Measurements from ENCODE around the gene TENM3. TPM values are rescaled to one million over a fixed set of nuclear protein-coding genes. Genes with fewer than 3 reads are reported as not detected.
"Not testable (repeated sequence)": the region's sequence is repeated elsewhere in the genome, so short reads cannot be mapped to it uniquely, and the experiment has no call there.

The TENM3 gene
- total RNA-seq, result 1 to 10 TPM; 1.5 to 6.6 (median 4.0) TPM
- polyA plus RNA-seq, result under 1 TPM; 0.20 to 0.73 TPM
- long read RNA-seq, donor 1, partial matches to known transcripts, result 4 of 4 reads
- long read RNA-seq, donor 1, other reads (novel, unspliced or antisense), result 0 of 4 reads
- long read RNA-seq, donor 2, partial matches to known transcripts, result 2 of 4 reads
- long read RNA-seq, donor 2, other reads (novel, unspliced or antisense), result 2 of 4 reads
- long read RNA-seq, donor 3, result 0 reads

GRCh38 chr4:182243204-182243603 is at the start of gene TENM3:
Gene TENM3 (plus strand): TSS chr4:182243402. CDS start chr4:182324021, 80,619 bp downstream.
- H3K27me3 ChIP-seq; H3K27ac ChIP-seq; ATAC-seq; H3K9me3 ChIP-seq; DNase-seq; intact Hi-C loops (cut with DNase I); H3K4me3 ChIP-seq; H3K36me3 ChIP-seq: not testable (repeated sequence)
- WGBS, 2 donors, result 91 to 95% methylated on average over 8 of the region's 8 CpGs
- H3K4me1 ChIP-seq, result peaks cover 0 to 16% (median 0%) of the 10 kb centered on the region in 9 donors

DNA sequence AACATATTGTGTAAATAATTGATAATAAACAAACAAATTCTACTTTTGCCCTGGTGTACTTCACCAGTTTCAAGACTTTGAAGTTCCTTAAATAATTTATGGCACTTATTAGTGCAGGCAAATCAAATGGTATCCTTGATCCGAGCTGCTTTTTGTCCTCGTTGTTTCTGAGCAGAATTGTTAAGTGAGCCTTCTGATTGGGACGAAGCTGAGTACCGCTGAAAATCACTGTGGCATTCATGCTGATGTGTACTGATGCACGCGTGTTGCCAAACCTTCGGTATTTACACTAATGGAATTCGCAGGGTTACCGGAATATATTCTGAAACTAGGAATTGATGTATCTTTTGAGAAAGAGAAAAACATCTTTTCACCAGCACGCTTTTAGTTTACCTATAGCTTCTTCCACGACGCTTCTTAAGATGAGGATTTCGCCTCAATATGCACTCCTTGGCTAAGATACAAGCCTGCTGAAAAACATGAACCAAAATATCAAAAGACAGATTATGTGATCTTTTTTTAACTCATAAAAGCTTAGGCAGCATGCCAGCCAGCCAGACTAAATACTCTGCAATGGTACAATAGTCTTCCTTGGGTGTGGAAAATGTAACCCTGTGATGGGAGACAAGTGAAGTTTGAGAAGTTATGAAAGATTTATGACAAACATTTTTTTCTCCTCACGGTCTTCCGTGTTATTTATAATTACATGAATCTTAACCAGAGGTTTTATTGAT is 48.9 kb upstream of the TENM3 start:
- TF ChIP-seq CTCF (IDR thresholded peaks at IDR 0.05), result no peak
- Histone ChIP-seq H3K27ac (no peak overlapping the region), H3K36me3 (no peaks in the 10 kb centered on the region), H3K9me3 (no peaks in the 10 kb centered on the region), H3K4me1 (no peaks in the 10 kb centered on the region), H3K4me3 (no peak overlapping the region), H3K27me3 (peaks cover 0 to 14% (median 0%) of the 10 kb centered on the region in 7 donors)
- ATAC-seq (no peak), DNase-seq (no peak)
- WGBS, 2 donors, result 84 to 85% methylated on average over 15 of the region's 15 CpGs
- intact Hi-C loops (cut with DNase I), result no loop called here

DNA sequence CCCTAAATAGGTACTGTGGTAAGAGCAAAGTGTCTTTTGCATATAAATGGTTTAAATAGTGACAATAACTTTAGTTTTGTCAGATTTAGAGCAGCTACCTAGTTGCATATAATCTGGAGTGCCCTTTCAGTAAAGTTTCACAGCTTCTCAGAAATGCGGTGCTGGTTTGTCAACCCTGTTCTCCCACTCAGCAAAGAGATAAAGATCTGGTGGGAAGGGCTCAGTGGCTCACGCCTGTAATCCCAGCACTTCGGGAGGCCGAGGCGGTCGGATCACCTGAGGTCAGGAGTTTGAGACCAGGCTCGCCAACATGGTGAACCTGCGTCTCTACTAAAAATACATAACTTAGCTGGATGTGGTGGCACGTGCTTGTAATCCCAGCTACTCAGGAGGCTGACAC is 45.6 kb upstream of the TENM3 start:
- no peaks in the 10 kb centered on the region for H3K9me3 ChIP-seq
- H3K27me3 ChIP-seq, result peaks cover 0 to 14% (median 0%) of the 10 kb centered on the region in 7 donors
- no peak for TF ChIP-seq CTCF (IDR thresholded peaks at IDR 0.05)
- no peaks in the 10 kb centered on the region for H3K4me1 ChIP-seq
- 92 to 94% methylated on average over 9 of the region's 9 CpGs for WGBS, 2 donors
- H3K27ac ChIP-seq, result no peak overlapping the region
- ATAC-seq (no peak), DNase-seq (no peak)
- intact Hi-C loops (cut with DNase I), result no loop called here
- no peaks in the 10 kb centered on the region for H3K36me3 ChIP-seq
- H3K4me3 ChIP-seq, result no peak overlapping the region

DNA sequence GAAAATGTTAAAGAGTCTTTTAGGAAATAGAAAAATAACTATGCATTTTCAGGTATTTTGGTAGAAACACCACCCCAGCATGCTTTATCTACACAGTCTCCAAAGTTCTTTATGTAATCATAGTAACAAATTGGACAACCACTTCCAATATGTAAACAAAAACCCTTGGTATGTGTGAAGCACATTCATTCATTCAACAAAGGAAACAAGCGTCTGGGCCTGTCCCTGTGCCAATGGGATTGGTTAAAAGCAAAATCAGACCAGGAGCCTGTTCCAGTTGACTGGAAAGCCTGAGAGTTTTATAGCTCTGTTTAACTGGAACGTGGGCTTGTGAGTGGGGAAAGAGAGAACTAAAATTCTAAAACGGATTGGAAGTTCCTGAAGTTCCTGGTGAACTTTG is 41.3 kb upstream of the TENM3 start:
- Histone ChIP-seq H3K4me1 (peaks cover 0 to 2% (median 0%) of the 10 kb centered on the region in 9 donors), H3K27me3 (peaks cover 0 to 17% (median 0%) of the 10 kb centered on the region in 7 donors), H3K4me3 (no peak overlapping the region), H3K9me3 (no peaks in the 10 kb centered on the region), H3K36me3 (no peaks in the 10 kb centered on the region), H3K27ac (no peak overlapping the region)
- 70 to 80% methylated on average over 3 of the region's 3 CpGs for WGBS, 2 donors
- TF ChIP-seq CTCF (IDR thresholded peaks at IDR 0.05), result no peak
- no peak for ATAC-seq
- intact Hi-C loops (cut with DNase I), result no loop called here
- DNase-seq, result no peak

DNA sequence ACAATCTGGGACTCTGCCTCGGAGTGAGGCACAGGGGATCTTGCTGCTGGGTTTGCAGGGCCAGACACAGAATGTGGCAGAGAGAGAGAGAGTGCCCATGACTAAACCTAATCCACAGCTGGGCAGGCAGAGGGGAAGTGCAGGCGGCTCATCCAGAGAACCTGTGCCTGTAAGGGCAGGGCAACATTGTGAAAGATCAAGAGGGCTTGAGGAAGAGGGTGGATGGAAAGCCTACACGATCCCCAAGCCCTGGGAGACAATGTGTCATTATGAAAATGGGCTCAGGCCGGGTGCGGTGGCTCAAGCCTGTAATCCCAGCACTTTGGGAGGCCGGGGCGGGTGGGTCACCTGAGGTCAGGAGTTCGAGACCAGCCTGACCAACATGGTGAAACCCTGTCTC is 40.6 kb upstream of the TENM3 start:
- Histone ChIP-seq H3K36me3 (no peaks in the 10 kb centered on the region), H3K27me3 (peaks cover 0 to 11% (median 0%) of the 10 kb centered on the region in 7 donors), H3K4me3 (no peak overlapping the region), H3K27ac (no peak overlapping the region), H3K4me1 (peaks cover 0 to 10% (median under 1%) of the 10 kb centered on the region in 9 donors), H3K9me3 (no peaks in the 10 kb centered on the region)
- intact Hi-C loops (cut with DNase I), result no loop called here
- ATAC-seq, result no peak
- WGBS, 2 donors, result 92 to 93% methylated on average over 8 of the region's 8 CpGs
- DNase-seq, result no peak
- TF ChIP-seq CTCF (IDR thresholded peaks at IDR 0.05), result no peak
